OCI-LY7 (cell line): ENCODE results near the gene DIS3L. TPM values are rescaled to one million over a fixed set of nuclear protein-coding genes. Genes with fewer than 3 reads are reported as not detected.

Experiments used
- BruUV-seq: library from RNA; stranded (reverse); fragments of 400-500 nt; replicated peaks from 2 replicates; lab custom pipeline; 2021; lab: Mats Ljungman, UMichigan
- CTCF ChIA-PET: fragments of 300-600 bp; sonication (Branson Sonifier 250); formaldehyde crosslinking; loops from one replicate; lab custom pipeline; 2022; ENCODE audit warnings: antibody characterized with exemption; ENCODE audit not compliant: unreplicated experiment; lab: Charles Lee
- POLR2A ChIA-PET: fragments of 300-600 bp; sonication (Branson Sonifier 250); formaldehyde crosslinking; loops from one replicate; lab custom pipeline; 2022; ENCODE audit warnings: antibody characterized with exemption; lab: Charles Lee
- DNase-seq: peaks from one replicate; pipeline ENCODE4 v3.0.0-alpha.2; 2015; ENCODE audit warnings: low spot score
- H2AFZ ChIP-seq: fragments of 200-600 bp; sonication (generic), shearing (Covaris generic); 2 replicates; pipeline ENCODE4 v1.6.1; 2014; ENCODE audit warnings: mild to moderate bottlenecking, antibody characterized with exemption, low read length, moderate library complexity
- H3K27ac ChIP-seq: fragments of 200-600 bp; sonication (generic); 2 replicates; pipeline ENCODE4 v1.5.1; 2014; ENCODE audit warnings: mixed run types, low read depth, mild to moderate bottlenecking, moderate library complexity, low read length, inconsistent platforms; ENCODE audit not compliant: poor library complexity, severe bottlenecking
- H3K36me3 ChIP-seq: fragments of 200-600 bp; sonication (generic); 2 replicates; pipeline ENCODE4 v1.6.1; 2014; ENCODE audit warnings: mild to moderate bottlenecking, antibody characterized with exemption, low read length, moderate library complexity, mixed read lengths; ENCODE audit not compliant: insufficient read depth
- H3K4me1 ChIP-seq: fragments of 200-600 bp; sonication (generic); 2 replicates; pipeline ENCODE4 v1.5.1; 2014; ENCODE audit warnings: mild to moderate bottlenecking, low read length; ENCODE audit not compliant: insufficient read depth, poor library complexity, severe bottlenecking
- H3K4me2 ChIP-seq: fragments of 200-600 bp; sonication (generic); 2 replicates; pipeline ENCODE4 v1.6.1; 2014; ENCODE audit warnings: mild to moderate bottlenecking, low read length
- H3K4me3 ChIP-seq: fragments of 200-600 bp; sonication (generic); 2 replicates; pipeline ENCODE4 v1.5.1; 2014; ENCODE audit warnings: mild to moderate bottlenecking, low read depth, low read length; ENCODE audit not compliant: poor library complexity, severe bottlenecking
- H3K79me2 ChIP-seq: fragments of 200-600 bp; sonication (generic); 2 replicates; pipeline ENCODE4 v1.6.1; 2016; ENCODE audit warnings: low read depth, mild to moderate bottlenecking, low read length, moderate library complexity, mixed read lengths; ENCODE audit not compliant: insufficient read depth
- H3K9me2 ChIP-seq: fragments of 200-600 bp; sonication (generic); 2 replicates; pipeline ENCODE4 v1.6.1; 2016; ENCODE audit warnings: mild to moderate bottlenecking, low read length, mixed read lengths; ENCODE audit not compliant: insufficient read depth
- H3K9me3 ChIP-seq: fragments of 200-600 bp; sonication (generic); 2 replicates; pipeline ENCODE4 v1.6.1; 2014; ENCODE audit warnings: mild to moderate bottlenecking, mixed run types, low read length, mixed read lengths
- H4K20me1 ChIP-seq: fragments of 200-600 bp; sonication (generic); 2 replicates; pipeline ENCODE4 v1.6.1; 2014; ENCODE audit warnings: mild to moderate bottlenecking, antibody characterized with exemption, low read length, moderate library complexity, mixed read lengths; ENCODE audit not compliant: insufficient read depth
- EZH2phosphoT487 ChIP-seq: fragments of 200-600 bp; sonication (generic); IDR thresholded peaks from 2 replicates; pipeline ENCODE4 v1.6.1; 2018; ENCODE audit warnings: low read depth, borderline replicate concordance, mild to moderate bottlenecking, mixed run types, antibody characterized with exemption, low read length, moderate library complexity, mixed read lengths
- intact Hi-C: fragments of 100-400 bp; cut with micrococcal nuclease; formaldehyde crosslinking; loops from one replicate; pipeline ENCODE4 v1.10.0; 2022; ENCODE audit not compliant: unreplicated experiment
- total RNA-seq, 2 experiments: library from RNA; depleted of rRNA in 1 of 2; stranded (reverse); fragments of >200 nt in 1 of 2; shearing (Covaris generic) in 1 of 2; gene quantifications; 2 replicates each; pipeline ENCODE4 v1.2.3, GENCODE V29; 2014 to 2022
- TF ChIP-seq, protein P1 (sequence below): fragments of 200-600 bp; sonication (generic); conservative IDR thresholded peaks from 2 replicates; pipeline ENCODE4 v1.5.1; 2014; ENCODE audit warnings: mild to moderate bottlenecking, antibody characterized with exemption, low read length, moderate library complexity, mixed read lengths

Gene DIS3L
- total RNA-seq, 2 experiments from 2014 or later, result 33.9 to 67.6 TPM

DNA sequence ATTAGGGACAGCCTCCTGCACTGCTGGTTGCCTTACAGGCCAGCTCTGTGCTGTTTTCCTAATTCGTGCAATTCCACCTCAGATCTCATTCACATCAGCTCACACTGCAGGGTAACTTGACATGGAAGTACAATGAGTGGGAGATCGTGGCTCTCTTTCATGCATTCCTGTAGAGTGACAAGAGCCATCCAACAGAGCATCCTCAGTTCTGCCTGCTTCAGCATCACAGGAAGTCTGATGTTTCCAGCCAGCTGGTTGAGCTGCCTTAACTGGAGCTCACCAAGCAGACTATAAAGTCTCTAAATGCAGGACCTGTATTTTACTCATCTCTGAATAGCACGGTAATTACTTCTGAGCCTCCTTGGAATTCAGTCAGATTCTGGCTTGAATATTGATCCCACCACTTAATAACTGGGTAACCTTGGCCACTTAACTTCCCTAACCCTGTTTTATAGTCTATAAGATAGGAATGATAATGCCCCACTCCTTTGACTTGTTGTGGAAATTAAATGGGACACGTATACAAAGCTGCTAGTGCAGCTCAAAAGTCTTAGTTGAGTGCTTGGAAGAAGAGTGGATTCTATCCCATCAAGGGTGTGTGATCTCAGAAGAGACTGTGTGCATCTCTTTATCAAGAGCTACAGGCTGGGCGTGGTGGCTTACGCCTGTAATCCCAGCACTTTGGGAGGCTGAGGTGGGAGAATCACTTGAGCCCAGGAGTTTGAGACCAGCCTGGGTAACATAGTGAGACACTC is 1.4 kb upstream of the DIS3L start:
- peak overlapping the region; percentile 69 for H3K4me3 ChIP-seq
- ChIA-PET POLR2A (interaction anchor here (0.6 to 1.9 kb wide), 9 partner anchors 9 to 505 kb away, joined by 3 to 7 read pairs (median 4); no protein-coding TSS in a partner anchor), CTCF (interaction anchor here (0.6 kb wide), 2 partner anchors 125 to 176 kb away, joined by 3 to 4 read pairs; no protein-coding TSS in a partner anchor)
- peaks cover 12% of the 10 kb centered on the region for H3K36me3 ChIP-seq
- no peak for TF ChIP-seq EZH2phosphoT487
- TF ChIP-seq, protein P1, sequence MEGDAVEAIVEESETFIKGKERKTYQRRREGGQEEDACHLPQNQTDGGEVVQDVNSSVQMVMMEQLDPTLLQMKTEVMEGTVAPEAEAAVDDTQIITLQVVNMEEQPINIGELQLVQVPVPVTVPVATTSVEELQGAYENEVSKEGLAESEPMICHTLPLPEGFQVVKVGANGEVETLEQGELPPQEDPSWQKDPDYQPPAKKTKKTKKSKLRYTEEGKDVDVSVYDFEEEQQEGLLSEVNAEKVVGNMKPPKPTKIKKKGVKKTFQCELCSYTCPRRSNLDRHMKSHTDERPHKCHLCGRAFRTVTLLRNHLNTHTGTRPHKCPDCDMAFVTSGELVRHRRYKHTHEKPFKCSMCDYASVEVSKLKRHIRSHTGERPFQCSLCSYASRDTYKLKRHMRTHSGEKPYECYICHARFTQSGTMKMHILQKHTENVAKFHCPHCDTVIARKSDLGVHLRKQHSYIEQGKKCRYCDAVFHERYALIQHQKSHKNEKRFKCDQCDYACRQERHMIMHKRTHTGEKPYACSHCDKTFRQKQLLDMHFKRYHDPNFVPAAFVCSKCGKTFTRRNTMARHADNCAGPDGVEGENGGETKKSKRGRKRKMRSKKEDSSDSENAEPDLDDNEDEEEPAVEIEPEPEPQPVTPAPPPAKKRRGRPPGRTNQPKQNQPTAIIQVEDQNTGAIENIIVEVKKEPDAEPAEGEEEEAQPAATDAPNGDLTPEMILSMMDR, result no peak
- H3K27ac ChIP-seq, result no peak overlapping the region
- peak; percentile 45 for DNase-seq
- H3K9me2 ChIP-seq, result no peaks in the 10 kb centered on the region
- H2AFZ ChIP-seq, result peak overlapping the region; percentile 93; the same call in 1 of the 2 replicates
- peaks cover 35% of the 10 kb centered on the region for H3K79me2 ChIP-seq
- no peaks in the 10 kb centered on the region for H4K20me1 ChIP-seq
- intact Hi-C loops, result loop anchor here (2.0 to 5.0 kb wide), 4 partner anchors 139 to 680 kb away; partner anchors contain the start of genes INTS14 and SMAD6
- BruUV-seq, result no TSS peak
- no peaks in the 10 kb centered on the region for H3K9me3 ChIP-seq
- H3K4me1 ChIP-seq, result peaks cover 44% of the 10 kb centered on the region
- peak overlapping the region; percentile 70 for H3K4me2 ChIP-seq

DNA sequence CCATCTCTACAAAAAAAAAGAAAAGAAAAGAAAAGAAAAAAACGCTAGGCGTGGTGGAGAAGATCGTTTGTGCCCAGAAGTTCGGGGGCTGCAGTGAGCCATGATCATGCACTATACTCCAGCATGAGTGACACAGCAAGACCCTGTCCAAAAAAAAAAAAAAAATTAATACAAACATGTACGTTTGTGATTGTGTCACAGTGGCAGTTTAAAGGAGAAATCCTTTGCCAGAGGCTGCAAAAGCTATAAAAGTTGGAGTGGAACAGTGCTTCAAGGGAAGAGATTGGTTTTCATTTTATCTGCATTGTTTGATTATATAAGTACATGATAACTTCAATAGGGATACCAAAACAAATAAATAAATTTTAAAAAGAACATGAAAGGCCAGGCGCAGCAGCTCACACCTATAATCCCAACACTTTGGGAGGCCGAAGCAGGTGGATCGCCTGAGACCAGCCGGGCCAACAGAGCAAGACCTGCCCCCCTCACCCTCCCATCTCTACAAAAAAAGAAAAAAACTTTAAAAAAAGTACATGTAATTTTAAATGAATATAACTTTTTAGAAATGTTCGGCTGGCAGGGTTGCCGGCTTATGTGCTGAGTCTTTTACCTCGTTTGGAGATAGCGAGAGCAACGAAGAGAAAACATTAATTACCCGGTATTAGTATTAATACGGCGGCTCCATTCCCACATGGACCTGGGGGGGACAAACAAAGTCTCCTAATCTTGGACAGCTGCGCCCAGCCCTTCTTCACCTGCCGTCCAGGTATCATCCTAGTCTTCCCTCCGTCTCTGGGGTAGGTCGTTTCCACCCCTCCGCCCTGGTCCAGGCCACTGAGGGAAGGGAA is 573 bp upstream of the DIS3L start:
- Histone ChIP-seq H3K36me3 (peaks cover 20% of the 10 kb centered on the region), H4K20me1 (no peaks in the 10 kb centered on the region), H3K4me1 (peaks cover 44% of the 10 kb centered on the region), H3K4me3 (peak overlapping the region; percentile 69), H3K9me3 (no peaks in the 10 kb centered on the region), H3K79me2 (peaks cover 43% of the 10 kb centered on the region), H3K27ac (peak overlapping the region; percentile 88), H2AFZ (peak overlapping the region; percentile 93), H3K4me2 (peak overlapping the region; percentile 70), H3K9me2 (no peaks in the 10 kb centered on the region)
- peak; percentile 15 for DNase-seq
- BruUV-seq, result TSS peak; percentile 87
- intact Hi-C loops, result loop anchor here (2.0 to 5.0 kb wide), 4 partner anchors 140 to 680 kb away; partner anchors contain the start of genes INTS14 and SMAD6
- ChIA-PET POLR2A (interaction anchor here (1.0 to 1.9 kb wide), 3 partner anchors 9 to 141 kb away, joined by 3 to 7 read pairs (median 4); no protein-coding TSS in a partner anchor), CTCF (interaction anchor here (0.6 kb wide), 2 partner anchors 126 to 177 kb away, joined by 3 to 4 read pairs; no protein-coding TSS in a partner anchor)
- TF ChIP-seq, protein P1, result no peak
- no peak for TF ChIP-seq EZH2phosphoT487
